NCI-H146 (cell line): Measurements from ENCODE around the gene TMEM178A.

Experiments used
- DNase-seq: peaks from one replicate; lab custom pipeline; 2025; lab: John Stamatoyannopoulos, UW

TMEM178A gene

DNA sequence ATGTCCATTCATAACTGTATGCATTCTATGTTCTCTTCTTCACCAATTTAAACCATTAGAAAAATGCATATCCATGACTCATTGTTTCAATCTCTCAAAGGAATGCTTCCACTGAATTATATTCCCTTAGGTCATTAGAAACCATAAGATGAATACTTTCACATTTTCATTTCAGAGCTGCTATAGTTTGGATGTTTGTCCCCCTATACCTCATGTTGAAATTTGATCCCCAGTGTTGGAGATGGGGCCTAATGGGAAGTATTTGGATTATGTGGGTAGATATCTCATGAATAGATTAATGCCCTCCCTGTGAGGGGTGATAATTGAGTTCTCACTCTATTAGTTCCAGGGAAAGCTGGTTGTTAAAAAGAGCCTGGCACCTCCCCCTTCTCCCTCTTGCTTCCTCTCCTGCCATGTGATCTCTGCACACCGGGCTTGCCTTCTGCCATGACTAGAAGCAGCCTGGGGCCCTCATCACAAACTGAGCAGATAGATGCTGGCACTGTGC is 77.6 kb downstream of the TMEM178A start:
- DNase-seq: peak; percentile 47

DNA sequence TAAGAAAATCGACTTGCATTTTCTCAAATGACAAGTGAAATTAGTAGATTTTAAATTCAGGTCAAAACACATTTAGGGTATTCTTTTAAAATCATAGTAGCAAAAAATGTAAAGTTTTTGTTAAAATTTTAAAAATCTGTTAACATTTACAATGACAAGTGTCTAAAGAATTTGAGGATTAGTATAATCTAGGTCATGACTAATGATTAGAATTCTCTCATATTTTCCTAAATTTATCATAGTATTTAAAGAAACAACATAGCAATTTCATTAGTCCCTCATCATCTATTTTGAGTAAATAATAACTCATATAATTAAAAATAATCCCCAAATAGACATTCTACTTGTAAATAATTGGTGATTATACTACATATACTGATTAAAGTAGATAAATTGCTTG is 89.7 kb downstream of the TMEM178A start:
- no peak for DNase-seq

DNA sequence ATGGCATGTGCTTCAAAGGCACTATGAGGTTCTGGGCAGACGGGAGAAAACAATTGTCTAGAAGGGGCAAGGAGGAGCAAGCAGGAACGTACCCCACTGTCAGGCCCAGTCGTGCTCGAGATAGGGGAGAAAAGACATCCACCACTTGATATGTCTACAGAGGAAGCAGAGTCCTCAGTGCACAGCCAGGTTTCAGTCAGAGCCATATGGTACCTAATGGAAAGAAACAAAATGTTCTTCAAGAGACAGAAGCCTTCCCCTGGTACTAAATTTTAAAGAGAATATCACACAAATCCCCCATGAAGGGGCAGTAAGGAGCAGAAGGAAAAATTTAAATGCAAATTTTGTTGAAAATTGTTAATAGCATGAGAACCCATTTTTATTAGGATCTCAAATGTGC is 91.4 kb downstream of the TMEM178A start:
- no peak for DNase-seq

DNA sequence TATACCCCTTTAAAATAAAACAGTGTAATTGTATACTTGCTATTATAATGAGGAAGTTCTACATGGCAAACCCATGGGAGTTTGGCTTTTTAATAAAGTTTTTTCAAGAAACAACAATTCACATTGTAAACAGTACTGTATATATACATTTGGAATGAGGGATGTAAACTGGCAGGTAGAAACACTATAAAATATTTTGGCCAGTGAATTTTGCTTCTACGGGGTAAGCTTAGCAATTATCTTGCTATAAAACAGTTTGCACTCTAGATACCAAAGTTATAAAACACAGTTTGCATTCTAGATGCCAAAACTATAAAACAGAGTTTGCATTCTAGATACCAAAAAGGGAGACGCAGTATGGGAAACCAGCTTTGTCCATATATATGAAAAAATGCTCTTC is 96.7 kb downstream of the TMEM178A start:
- DNase-seq: no peak
